B cell (primary cell): ENCODE results near the gene ATP10A. TPM values are rescaled to one million over a fixed set of nuclear protein-coding genes. Genes with fewer than 3 reads are reported as not detected.

Source experiments
- ATAC-seq: fragments of 200-7000 bp; cut with Tn5 transposase; one replicate; pipeline ENCODE4 v1.10.0; 2021; ENCODE audit warnings: low read depth, mild to moderate bottlenecking, moderate number of reproducible peaks, moderate library complexity
- CTCF ChIA-PET: fragments of 350-600 bp; sonication (Branson Sonifier 250); formaldehyde crosslinking; loops from one replicate; lab custom pipeline; 2021; ENCODE audit warnings: antibody characterized with exemption, inconsistent platforms; lab: Charles Lee
- POLR2A ChIA-PET: fragments of 350-600 bp; sonication (Branson Sonifier 250); formaldehyde crosslinking; loops from one replicate; lab custom pipeline; 2021; ENCODE audit warnings: antibody characterized with exemption; lab: Charles Lee
- DNase-seq: peaks from one replicate; pipeline ENCODE4 v3.0.0; 2013
- H2AFZ ChIP-seq: 2 replicates; pipeline ENCODE4 v1.6.1; 2012; ENCODE audit warnings: mild to moderate bottlenecking, low read depth, low read length; ENCODE audit not compliant: insufficient read depth, poor library complexity, severe bottlenecking
- H3K27ac ChIP-seq, 2 donors: 1 replicate in 1 of 2; 2 replicates in 1 of 2; pipeline ENCODE4 v1.5.1; 2012 to 2013; ENCODE audit warnings: low read length in 2 of 2, mild to moderate bottlenecking in 2 of 2, moderate library complexity in 1 of 2
- H3K27me3 ChIP-seq, 4 experiments: fragments of 200-600 bp in 1 of 4; sonication (generic) in 1 of 4; replicated peaks in 1 of 4; 1 replicate in 2 of 4; 2 replicates in 2 of 4; pipeline versions ENCODE4 v1.6.1 to v1.7.0; 2013 to 2016; ENCODE audit warnings: low read length in 3 of 4, mild to moderate bottlenecking in 2 of 4, mixed read lengths in 1 of 4, moderate library complexity in 1 of 4; ENCODE audit not compliant: insufficient read depth in 4 of 4, control insufficient read depth in 3 of 4; ENCODE audit errors: control extremely low read depth in 1 of 4
- H3K36me3 ChIP-seq, 2 experiments: replicated peaks in 1 of 2; 1 replicate in 1 of 2; 2 replicates in 1 of 2; pipeline versions ENCODE4 v1.6.1 to v1.7.1; 2013; ENCODE audit warnings: low read length in 1 of 2; ENCODE audit not compliant: insufficient read depth in 2 of 2, control insufficient read depth in 1 of 2; ENCODE audit errors: control extremely low read depth in 1 of 2, extremely low read depth in 1 of 2
- H3K4me1 ChIP-seq, 2 donors: fragments of 200-600 bp in 1 of 2; sonication (generic) in 1 of 2; 1 replicate in 1 of 2; 2 replicates in 1 of 2; pipeline versions ENCODE4 v1.5.1 to v1.6.1; 2013 to 2017; ENCODE audit warnings: low read length in 2 of 2; ENCODE audit not compliant: control insufficient read depth in 2 of 2, insufficient read depth in 2 of 2
- H3K4me2 ChIP-seq: replicated peaks from 2 replicates; pipeline ENCODE3; 2012; ENCODE audit warnings: mild to moderate bottlenecking, low read depth, low read length; ENCODE audit not compliant: poor library complexity, severe bottlenecking
- H3K4me3 ChIP-seq, 5 experiments: fragments of 200-600 bp in 1 of 5; sonication (generic) in 1 of 5; 1 replicate in 3 of 5; 2 replicates in 2 of 5; pipeline versions ENCODE4 v1.5.1 to v1.7.0; 2011 to 2016; ENCODE audit warnings: low read length in 4 of 5, mild to moderate bottlenecking in 4 of 5, low read depth in 2 of 5, control low read depth in 1 of 5, moderate library complexity in 1 of 5; ENCODE audit not compliant: insufficient read depth in 1 of 5; ENCODE audit errors: control extremely low read depth in 1 of 5, extremely low read depth in 1 of 5
- H3K79me2 ChIP-seq: fragments of 200-600 bp; sonication (generic); one replicate; pipeline ENCODE4 v1.6.0; 2016; ENCODE audit warnings: low read length; ENCODE audit not compliant: control insufficient read depth, insufficient read depth
- H3K9ac ChIP-seq: fragments of 200-600 bp; sonication (generic); 2 replicates; pipeline ENCODE4 v1.6.1; 2017; ENCODE audit warnings: mild to moderate bottlenecking, low read length, moderate library complexity
- H3K9me3 ChIP-seq, 3 donors: one replicate each; pipeline versions ENCODE4 v1.6.1 to v1.7.1; 2013; ENCODE audit warnings: low read length in 2 of 3; ENCODE audit not compliant: control insufficient read depth in 2 of 3, insufficient read depth in 1 of 3; ENCODE audit errors: control extremely low read depth in 1 of 3
- H4K20me1 ChIP-seq: 2 replicates; pipeline ENCODE4 v1.6.0; 2012; ENCODE audit warnings: mild to moderate bottlenecking, low read length; ENCODE audit not compliant: insufficient read depth, control insufficient read depth, poor library complexity, severe bottlenecking
- H3K27ac Mint-ChIP-seq: one replicate; pipeline ENCODE4 v1.8.0; 2021; ENCODE audit warnings: mixed read lengths
- H3K27me3 Mint-ChIP-seq: one replicate; pipeline ENCODE4 v1.8.0; 2021; ENCODE audit warnings: mixed read lengths
- H3K4me1 Mint-ChIP-seq: one replicate; pipeline ENCODE4 v1.8.0; 2021; ENCODE audit warnings: mixed read lengths
- H3K4me3 Mint-ChIP-seq: one replicate; pipeline ENCODE4 v1.8.0; 2021; ENCODE audit warnings: mixed read lengths
- H3K9me3 Mint-ChIP-seq: one replicate; pipeline ENCODE4 v1.8.0; 2022; ENCODE audit warnings: mixed read lengths; ENCODE audit not compliant: insufficient read depth
- CTCF ChIP-seq: fragments of 200-600 bp; IDR thresholded peaks from one replicate; pipeline ENCODE4 v1.8.0; 2022; ENCODE audit warnings: antibody characterized with exemption, mild to moderate bottlenecking
- EZH2 ChIP-seq: IDR thresholded peaks from 2 replicates; pipeline ENCODE4 v1.6.1; 2012; ENCODE audit warnings: borderline replicate concordance, low read depth, mild to moderate bottlenecking, moderate library complexity, low read length; ENCODE audit not compliant: insufficient read depth, poor library complexity, severe bottlenecking
- WGBS: methylation state at CpG from one replicate; pipeline ENCODE4 v1.1.5; 2013; ENCODE audit warnings: missing lambda C conversion rate; ENCODE audit not compliant: insufficient coverage; 5-methylcytosine and 5-hydroxymethylcytosine counted together
- intact Hi-C: fragments of 100-400 bp; cut with micrococcal nuclease; formaldehyde crosslinking; loops from one replicate; pipeline ENCODE4 v1.10.0; 2022
- polyA plus RNA-seq: library from polyadenylated mRNA; depleted of rRNA; stranded (reverse); fragments of >200 nt; gene quantifications from 2 replicates; pipeline ENCODE4 v1.2.3, GENCODE V29; 2012
- total RNA-seq, 2 donors: library from RNA; stranded (reverse); fragments of 120-200 nt in 1 of 2; gene quantifications; 1 replicate in 1 of 2; 2 replicates in 1 of 2; pipeline versions ENCODE4 v1.2.3 to v1.2.4, GENCODE V29; 2013 to 2022

The ATP10A gene
- total and polyA plus RNA-seq, 2 donors (not counting 1 experiment from before 2014, with no cell fraction given), result 0.21 to 0.22 TPM

- H3K27ac Mint-ChIP-seq, result no peak overlapping the region
- DNase-seq (no peak), ATAC-seq (no peak)
- no peak overlapping the region for H3K27ac ChIP-seq
- no peaks in the 10 kb centered on the region for H3K4me1 ChIP-seq
- H3K36me3 ChIP-seq, result no peaks in the 10 kb centered on the region
- 92% methylated on average over 11 of the region's 11 CpGs for WGBS
- H3K9me3 Mint-ChIP-seq, result no peaks in the 10 kb centered on the region
- H3K9me3 ChIP-seq, result no peaks in the 10 kb centered on the region
- no peaks in the 10 kb centered on the region for H4K20me1 ChIP-seq
- H3K4me3 Mint-ChIP-seq, result no peak overlapping the region
- H3K9ac ChIP-seq, result no peak overlapping the region
- H3K79me2 ChIP-seq, result no peaks in the 10 kb centered on the region
- H3K4me1 Mint-ChIP-seq, result no peaks in the 10 kb centered on the region
- H2AFZ ChIP-seq, result no peak overlapping the region
- ChIA-PET CTCF (no interaction called here), POLR2A (no interaction called here)
- H3K4me2 ChIP-seq, result no peak overlapping the region
- TF ChIP-seq EZH2 (no peak), CTCF (no peak)
- intact Hi-C loops, result no loop called here
- H3K27me3 Mint-ChIP-seq, result peaks cover 10% of the 10 kb centered on the region
- H3K4me3 ChIP-seq, result no peak overlapping the region
- peaks cover 0 to 13% (median 0%) of the 10 kb centered on the region in 4 experiments for H3K27me3 ChIP-seq
Measured at GRCh38 chr15:25668236-25668795, 194.8 kb downstream of the ATP10A start.

GRCh38 chr15:25667829-25668228, 195.3 kb downstream of the ATP10A start:
- Histone ChIP-seq H3K79me2 (no peaks in the 10 kb centered on the region), H3K4me3 (no peak overlapping the region), H2AFZ (no peak overlapping the region), H3K27me3 (peaks cover 0 to 13% (median 0%) of the 10 kb centered on the region in 4 experiments), H3K9ac (no peak overlapping the region), H3K4me1 (no peaks in the 10 kb centered on the region), H3K4me2 (no peak overlapping the region), H3K27ac (no peak overlapping the region), H4K20me1 (no peaks in the 10 kb centered on the region), H3K9me3 (no peaks in the 10 kb centered on the region), H3K36me3 (no peaks in the 10 kb centered on the region)
- 90% methylated on average over 10 of the region's 13 CpGs for WGBS
- intact Hi-C loops, result no loop called here
- no peaks in the 10 kb centered on the region for H3K9me3 Mint-ChIP-seq
- no peak overlapping the region for H3K27ac Mint-ChIP-seq
- no peaks in the 10 kb centered on the region for H3K4me1 Mint-ChIP-seq
- H3K4me3 Mint-ChIP-seq, result no peak overlapping the region
- CTCF ChIA-PET, result no interaction called here
- DNase-seq, result no peak
- TF ChIP-seq EZH2 (no peak), CTCF (no peak)
- H3K27me3 Mint-ChIP-seq, result peaks cover 10% of the 10 kb centered on the region
- POLR2A ChIA-PET, result no interaction called here
- ATAC-seq, result no peak
